ENCODE data around the gene CAPZA2. TPM values are rescaled to one million over a fixed set of nuclear protein-coding genes. Genes with fewer than 3 reads are reported as not detected.
"Not testable (repeated sequence)": the region's sequence is repeated elsewhere in the genome, so short reads cannot be mapped to it uniquely, and the experiment has no call there.

CAPZA2 gene
- total RNA-seq, 2 experiments from 2014 or later = 122 to 133 TPM

DNA sequence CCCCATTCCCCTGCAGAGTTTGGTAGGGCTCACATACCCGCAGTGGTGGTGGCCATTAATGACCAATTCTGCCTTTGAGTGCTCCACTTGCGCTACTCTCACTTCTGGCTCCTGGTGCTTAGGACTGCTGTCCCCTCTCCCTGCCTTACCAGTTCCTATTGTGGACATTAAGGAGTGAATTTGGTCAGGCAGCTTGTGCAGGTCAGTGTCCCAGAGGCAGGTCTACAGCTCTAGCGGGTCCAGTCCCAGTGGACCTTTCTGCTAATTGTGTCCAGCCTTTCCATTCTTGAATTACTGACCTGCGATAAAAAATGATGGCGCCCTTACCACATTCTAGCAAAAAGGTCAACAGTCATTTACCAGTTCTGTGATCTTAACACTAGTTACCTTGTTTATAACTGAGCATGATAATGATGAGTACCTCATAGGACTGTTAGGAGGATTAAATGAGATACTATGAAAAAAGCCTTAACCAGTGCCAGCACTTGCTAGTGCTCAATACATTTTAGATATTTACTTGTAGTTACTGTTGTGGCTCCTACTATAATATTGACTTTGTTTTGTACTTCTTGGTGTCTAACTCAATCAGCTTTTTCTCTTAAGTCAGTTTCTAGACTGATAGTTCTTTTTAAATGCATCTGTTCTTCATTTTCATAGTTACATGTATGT, 105.0 kb downstream of the CAPZA2 start:
- H3K27me3 Mint-ChIP-seq = no peaks in the 10 kb centered on the region
- intact Hi-C loops (cut with micrococcal nuclease) = no loop called here
- no peak overlapping the region for H3K27ac Mint-ChIP-seq
- TF ChIP-seq, protein P1, sequence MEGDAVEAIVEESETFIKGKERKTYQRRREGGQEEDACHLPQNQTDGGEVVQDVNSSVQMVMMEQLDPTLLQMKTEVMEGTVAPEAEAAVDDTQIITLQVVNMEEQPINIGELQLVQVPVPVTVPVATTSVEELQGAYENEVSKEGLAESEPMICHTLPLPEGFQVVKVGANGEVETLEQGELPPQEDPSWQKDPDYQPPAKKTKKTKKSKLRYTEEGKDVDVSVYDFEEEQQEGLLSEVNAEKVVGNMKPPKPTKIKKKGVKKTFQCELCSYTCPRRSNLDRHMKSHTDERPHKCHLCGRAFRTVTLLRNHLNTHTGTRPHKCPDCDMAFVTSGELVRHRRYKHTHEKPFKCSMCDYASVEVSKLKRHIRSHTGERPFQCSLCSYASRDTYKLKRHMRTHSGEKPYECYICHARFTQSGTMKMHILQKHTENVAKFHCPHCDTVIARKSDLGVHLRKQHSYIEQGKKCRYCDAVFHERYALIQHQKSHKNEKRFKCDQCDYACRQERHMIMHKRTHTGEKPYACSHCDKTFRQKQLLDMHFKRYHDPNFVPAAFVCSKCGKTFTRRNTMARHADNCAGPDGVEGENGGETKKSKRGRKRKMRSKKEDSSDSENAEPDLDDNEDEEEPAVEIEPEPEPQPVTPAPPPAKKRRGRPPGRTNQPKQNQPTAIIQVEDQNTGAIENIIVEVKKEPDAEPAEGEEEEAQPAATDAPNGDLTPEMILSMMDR (IDR thresholded peaks at IDR 0.05) = no peak
- ChIA-PET POLR2A (no interaction called here), CTCF (interaction anchor here (1.1 to 1.5 kb wide), 2 partner anchors 11 to 17 kb away, joined by 3 read pairs; no protein-coding TSS in a partner anchor)
- no peaks in the 10 kb centered on the region for H3K9me3 Mint-ChIP-seq
- H3K4me1 Mint-ChIP-seq (ENCODE audit: low read depth) = peaks cover 16% of the 10 kb centered on the region
- H3K4me3 Mint-ChIP-seq = no peak overlapping the region
- DNase-seq (no peak), ATAC-seq (no peak)
- no peaks in the 10 kb centered on the region for H3K36me3 Mint-ChIP-seq (ENCODE audit: low read depth)

DNA sequence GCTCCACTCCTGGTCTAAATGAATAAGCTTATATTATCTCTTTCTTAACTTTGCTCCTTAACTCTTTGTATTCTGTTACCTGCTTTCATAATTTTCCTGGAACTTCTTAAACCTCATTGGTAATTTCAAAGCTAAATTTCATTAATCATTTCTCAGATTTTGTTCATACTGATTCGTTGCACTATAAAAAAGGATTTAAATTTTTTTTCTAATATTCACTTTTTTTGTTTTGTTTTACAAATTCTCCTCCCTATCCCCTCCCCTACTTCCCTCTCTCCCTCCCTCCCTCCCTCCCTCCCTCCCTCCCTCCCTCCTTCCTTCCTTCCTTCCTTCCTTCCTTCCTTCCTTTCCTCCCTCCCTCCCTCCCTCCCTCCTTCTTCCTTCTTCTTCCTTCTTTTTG, 105.6 kb downstream of the CAPZA2 start:
- intact Hi-C loops (cut with micrococcal nuclease) = no loop called here
- DNase-seq (no peak), ATAC-seq (no peak)
- Mint-ChIP-seq H3K4me1 (ENCODE audit: low read depth) (peaks cover 12% of the 10 kb centered on the region), H3K27me3 (no peaks in the 10 kb centered on the region), H3K9me3 (no peaks in the 10 kb centered on the region), H3K27ac (no peak overlapping the region), H3K36me3 (ENCODE audit: low read depth) (no peaks in the 10 kb centered on the region), H3K4me3 (no peak overlapping the region)
- TF ChIP-seq, protein P1 (IDR thresholded peaks at IDR 0.05) = no peak
- ChIA-PET POLR2A (no interaction called here), CTCF (interaction anchor here (1.5 kb wide), 1 partner anchor 11 kb away, joined by 3 read pairs; no protein-coding TSS in a partner anchor)

DNA sequence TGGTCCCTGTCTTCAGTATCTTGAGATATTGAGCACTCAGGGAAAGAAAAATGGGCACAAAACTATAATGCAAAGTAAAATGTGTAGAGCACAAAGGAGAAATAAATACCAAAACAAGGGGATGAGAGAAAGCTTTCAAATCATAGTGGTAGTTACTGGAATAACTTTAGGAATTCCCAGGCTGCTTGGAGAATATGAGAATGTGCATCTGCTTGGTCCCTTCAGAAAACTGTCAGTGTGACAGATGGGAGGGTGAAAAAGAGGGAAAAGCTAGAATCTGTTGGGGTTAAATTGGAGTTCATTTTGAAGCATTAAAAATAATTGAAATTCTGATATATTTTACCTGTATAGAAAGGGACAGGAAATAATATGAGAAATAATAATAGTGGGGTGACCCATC, 106.2 kb downstream of the CAPZA2 start:
- CTCF ChIA-PET = interaction anchor here (1.5 to 2.5 kb wide), 2 partner anchors 12 to 16 kb away, joined by 3 to 9 read pairs; no protein-coding TSS in a partner anchor
- no peaks in the 10 kb centered on the region for H3K9me3 Mint-ChIP-seq
- H3K27ac Mint-ChIP-seq = no peak overlapping the region
- H3K4me3 Mint-ChIP-seq = no peak overlapping the region
- peaks cover 10% of the 10 kb centered on the region for H3K4me1 Mint-ChIP-seq (ENCODE audit: low read depth)
- no peak for DNase-seq
- POLR2A ChIA-PET = no interaction called here
- intact Hi-C loops (cut with micrococcal nuclease) = no loop called here
- TF ChIP-seq, protein P1 (IDR thresholded peaks at IDR 0.05) = no peak
- no peak for ATAC-seq
- H3K36me3 Mint-ChIP-seq (ENCODE audit: low read depth) = no peaks in the 10 kb centered on the region
- H3K27me3 Mint-ChIP-seq = no peaks in the 10 kb centered on the region

DNA sequence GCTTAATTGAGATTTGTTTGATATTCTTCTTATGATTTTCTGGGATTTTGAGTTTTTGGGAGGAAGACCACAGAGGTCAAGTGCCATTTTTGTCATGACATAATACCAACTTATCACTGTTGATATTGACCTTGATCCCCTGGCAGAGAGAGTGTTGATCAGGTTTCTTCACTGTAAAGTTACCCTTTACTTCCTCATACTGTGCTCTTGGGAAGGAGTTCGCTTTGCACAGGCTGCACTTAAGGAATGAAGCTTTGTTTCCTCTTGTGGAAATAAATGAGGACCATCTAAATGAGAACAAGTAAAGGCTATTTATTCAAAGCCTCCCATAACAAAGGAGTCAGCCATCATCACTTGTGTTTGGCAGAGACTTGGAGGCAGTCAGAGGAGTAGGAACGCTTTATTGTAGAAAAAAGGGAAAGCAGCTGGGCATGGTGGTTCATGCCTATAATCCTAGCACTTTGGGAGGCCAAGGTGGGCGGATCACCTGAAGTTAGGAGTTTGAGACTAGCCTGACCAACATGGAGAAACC, 107.0 kb downstream of the CAPZA2 start:
- no peak for ATAC-seq
- intact Hi-C loops (cut with micrococcal nuclease) = no loop called here
- CTCF ChIA-PET = interaction anchor here (1.2 to 2.5 kb wide), 4 partner anchors 16 to 150 kb away, joined by 3 to 9 read pairs (median 4); no protein-coding TSS in a partner anchor
- POLR2A ChIA-PET = no interaction called here
- Mint-ChIP-seq H3K4me3 (no peak overlapping the region), H3K27me3 (no peaks in the 10 kb centered on the region), H3K9me3 (no peaks in the 10 kb centered on the region), H3K4me1 (ENCODE audit: low read depth) (peaks cover 10% of the 10 kb centered on the region), H3K27ac (no peak overlapping the region), H3K36me3 (ENCODE audit: low read depth) (no peaks in the 10 kb centered on the region)
- no peak for DNase-seq
- TF ChIP-seq, protein P1 (IDR thresholded peaks at IDR 0.05) = no peak

DNA sequence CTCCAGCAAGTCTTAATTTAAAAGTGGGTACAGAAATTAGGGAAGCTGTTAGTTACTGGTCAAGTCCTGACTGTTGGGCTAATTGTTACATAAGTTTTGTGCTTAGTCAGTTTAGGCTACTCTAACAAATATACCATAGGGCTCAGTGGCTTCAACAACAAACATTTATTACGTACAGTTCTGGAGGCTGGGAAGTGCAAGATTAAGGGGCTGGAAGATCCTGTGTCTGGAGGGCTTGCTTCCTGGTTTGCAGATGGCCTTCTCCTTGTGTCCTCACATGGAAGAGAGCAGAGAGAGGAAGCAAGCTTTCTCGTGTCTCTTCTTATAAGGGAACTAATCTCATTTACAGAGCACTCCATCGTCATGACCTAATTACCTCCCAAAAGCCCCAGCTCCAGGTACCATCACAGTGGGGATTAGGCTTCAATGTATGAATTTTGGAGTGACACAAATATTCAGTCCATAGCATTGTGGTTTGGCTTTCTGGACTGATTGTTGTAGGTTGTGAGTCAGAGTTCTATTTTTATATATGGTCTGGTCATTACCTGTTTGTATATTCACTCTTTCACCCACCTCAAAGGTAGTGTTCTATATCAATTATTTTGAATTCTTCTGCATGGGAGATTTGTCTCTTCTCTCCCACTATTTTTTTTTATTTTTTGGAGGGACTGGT, 108.0 kb downstream of the CAPZA2 start:
- Mint-ChIP-seq H3K27ac (no peak overlapping the region), H3K4me3 (no peak overlapping the region), H3K9me3 (no peaks in the 10 kb centered on the region), H3K4me1 (ENCODE audit: low read depth) (peaks cover 10% of the 10 kb centered on the region), H3K36me3 (ENCODE audit: low read depth) (peaks cover 2% of the 10 kb centered on the region), H3K27me3 (no peaks in the 10 kb centered on the region)
- DNase-seq = no peak
- no peak for ATAC-seq
- ChIA-PET CTCF (interaction anchor here (1.2 to 2.5 kb wide), 4 partner anchors 15 to 149 kb away, joined by 3 to 9 read pairs (median 4); no protein-coding TSS in a partner anchor), POLR2A (no interaction called here)
- TF ChIP-seq, protein P1 (IDR thresholded peaks at IDR 0.05) = no peak
- intact Hi-C loops (cut with micrococcal nuclease) = no loop called here

DNA sequence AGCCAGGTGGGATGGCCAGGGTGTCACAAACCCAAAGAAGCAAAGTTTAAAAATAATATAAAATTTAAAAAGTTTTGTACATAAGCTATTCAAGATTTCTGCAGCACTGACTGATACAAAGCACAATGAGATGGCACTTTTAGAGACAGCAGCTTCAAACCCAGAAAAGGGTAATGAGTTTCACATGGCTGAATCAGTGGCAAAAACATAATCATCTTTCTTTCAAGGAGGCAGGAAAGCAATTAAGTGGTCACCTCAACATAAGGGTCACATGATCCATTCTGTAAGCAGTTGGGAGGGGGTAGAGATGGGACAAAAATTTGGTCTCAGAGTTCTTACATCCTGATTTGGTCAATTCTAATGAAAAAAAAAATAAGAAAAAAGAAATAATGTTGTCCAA, 108.8 kb downstream of the CAPZA2 start:
- Mint-ChIP-seq H3K27ac (peak overlapping the region; percentile 5), H3K4me1 (ENCODE audit: low read depth) (peaks cover 10% of the 10 kb centered on the region)
- CTCF ChIA-PET = interaction anchor here (0.7 to 2.8 kb wide), 5 partner anchors 14 to 817 kb away, joined by 3 to 18 read pairs (median 4); no protein-coding TSS in a partner anchor
- H3K36me3 Mint-ChIP-seq (ENCODE audit: low read depth); POLR2A ChIA-PET; H3K4me3 Mint-ChIP-seq; DNase-seq; H3K27me3 Mint-ChIP-seq; intact Hi-C loops (cut with micrococcal nuclease); ATAC-seq; H3K9me3 Mint-ChIP-seq: not testable (repeated sequence)

Measured in activated CD8-positive, alpha-beta T cell treated with anti-CD3 and anti-CD28 coated beads for 36 hours (primary cell).